Measurements from ENCODE around the gene DHODH.
"Not testable (repeated sequence)": the region's sequence is repeated elsewhere in the genome, so short reads cannot be mapped to it uniquely, and the experiment has no call there.

Gene DHODH

DNA sequence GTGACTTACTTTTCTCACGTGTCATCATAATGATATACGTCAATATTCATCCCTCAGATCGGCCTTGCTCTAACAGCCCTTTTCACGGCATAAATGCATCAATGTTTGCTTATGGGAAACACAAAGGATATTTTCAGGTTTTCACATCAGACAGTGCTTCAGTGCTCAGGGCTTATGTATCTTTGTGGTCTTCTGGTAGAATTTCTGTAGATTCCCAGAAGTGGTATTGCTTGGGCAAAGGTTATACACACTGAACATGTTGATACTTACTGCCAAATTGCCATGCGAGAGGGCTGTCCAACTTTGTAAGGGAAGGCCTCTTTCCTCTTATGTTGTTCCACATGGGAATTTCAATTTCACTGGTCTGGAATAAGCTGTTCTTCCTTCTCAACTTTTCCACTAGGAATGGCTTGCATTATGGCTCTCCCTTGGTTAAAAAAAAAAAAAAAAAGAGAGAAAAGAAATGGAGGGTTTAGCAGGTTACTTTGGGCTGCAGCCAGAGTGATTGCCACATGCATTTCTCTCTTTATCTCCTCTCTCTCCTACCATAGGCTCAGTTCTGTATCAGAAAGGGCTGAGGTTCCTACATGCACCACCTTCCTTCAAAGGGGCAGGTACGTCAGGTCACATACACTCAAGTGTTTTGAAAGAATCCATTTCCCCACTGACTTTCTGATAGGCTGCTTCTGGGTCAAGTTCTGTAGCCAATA, 19.3 kb downstream of the DHODH start:
- Mint-ChIP-seq H3K4me3 (no peak overlapping the region), H3K27ac (no peak overlapping the region), H3K27me3 (no peaks in the 10 kb centered on the region), H3K9me3 (no peaks in the 10 kb centered on the region), H3K4me1 (ENCODE audit: low read depth) (no peaks in the 10 kb centered on the region), H3K36me3 (ENCODE audit: low read depth) (peaks cover 34% of the 10 kb centered on the region)

DNA sequence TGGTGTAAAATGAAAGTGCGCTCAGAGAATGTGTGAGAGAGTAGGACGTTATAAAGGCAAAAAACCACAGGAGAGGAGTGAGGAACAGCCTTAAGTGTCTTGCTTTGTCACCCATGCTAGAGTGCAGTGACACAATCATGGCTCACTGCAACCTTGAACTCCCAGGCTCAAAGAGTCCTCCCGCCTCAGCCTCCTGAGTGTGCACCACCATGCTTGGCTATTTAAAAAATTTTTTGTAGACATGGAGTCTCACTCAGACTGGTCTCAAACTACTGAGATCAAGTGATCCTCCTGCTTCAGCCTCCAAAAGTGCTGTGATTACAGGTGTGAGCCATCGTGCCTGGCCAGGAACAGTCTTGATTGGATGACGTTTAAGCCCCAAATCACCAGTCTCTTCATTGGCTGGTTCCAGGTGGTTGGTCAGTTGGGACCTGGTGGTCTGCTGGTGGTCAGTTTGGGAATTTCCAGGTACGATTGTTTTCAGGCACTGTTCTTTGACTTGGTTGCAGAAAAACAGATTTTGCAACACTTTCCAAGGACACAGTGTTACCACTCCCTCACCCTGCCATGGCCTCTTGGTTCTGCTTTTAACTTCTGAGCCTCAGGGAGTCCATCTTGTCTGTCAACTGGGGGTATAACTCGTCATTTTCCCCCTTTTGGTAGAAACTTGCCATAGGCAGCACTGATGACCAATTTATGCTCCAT, 21.2 kb downstream of the DHODH start:
- no peaks in the 10 kb centered on the region for H3K27me3 Mint-ChIP-seq
- H3K4me1 Mint-ChIP-seq (ENCODE audit: low read depth), result no peaks in the 10 kb centered on the region
- peaks cover 21% of the 10 kb centered on the region for H3K36me3 Mint-ChIP-seq (ENCODE audit: low read depth)
- H3K4me3 Mint-ChIP-seq, result no peak overlapping the region
- no peaks in the 10 kb centered on the region for H3K9me3 Mint-ChIP-seq
- H3K27ac Mint-ChIP-seq, result no peak overlapping the region

DNA sequence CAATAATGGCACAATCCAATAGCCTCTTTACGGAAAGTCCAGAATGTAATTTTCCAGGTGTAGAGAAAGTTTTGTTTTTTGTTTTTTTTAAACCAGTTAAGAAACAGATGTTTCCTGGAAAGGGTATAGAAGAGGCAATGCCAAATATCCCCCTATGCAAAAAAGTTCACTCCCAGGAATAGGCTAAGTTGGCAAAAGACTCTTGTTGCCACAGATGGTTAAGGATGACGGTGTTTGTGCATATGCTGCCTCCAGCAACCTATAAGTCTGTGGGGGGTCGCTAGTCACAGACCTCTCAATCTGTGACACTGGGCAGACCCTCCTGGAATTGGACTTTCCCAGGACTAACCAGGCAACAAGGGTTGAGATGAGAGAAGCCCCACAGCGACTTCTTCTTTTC, 24.9 kb downstream of the DHODH start:
- Mint-ChIP-seq H3K4me3 (no peak overlapping the region), H3K9me3 (no peaks in the 10 kb centered on the region), H3K27ac (no peak overlapping the region), H3K4me1 (ENCODE audit: low read depth) (no peaks in the 10 kb centered on the region), H3K36me3 (ENCODE audit: low read depth) (peaks cover 5% of the 10 kb centered on the region), H3K27me3 (no peaks in the 10 kb centered on the region)

DNA sequence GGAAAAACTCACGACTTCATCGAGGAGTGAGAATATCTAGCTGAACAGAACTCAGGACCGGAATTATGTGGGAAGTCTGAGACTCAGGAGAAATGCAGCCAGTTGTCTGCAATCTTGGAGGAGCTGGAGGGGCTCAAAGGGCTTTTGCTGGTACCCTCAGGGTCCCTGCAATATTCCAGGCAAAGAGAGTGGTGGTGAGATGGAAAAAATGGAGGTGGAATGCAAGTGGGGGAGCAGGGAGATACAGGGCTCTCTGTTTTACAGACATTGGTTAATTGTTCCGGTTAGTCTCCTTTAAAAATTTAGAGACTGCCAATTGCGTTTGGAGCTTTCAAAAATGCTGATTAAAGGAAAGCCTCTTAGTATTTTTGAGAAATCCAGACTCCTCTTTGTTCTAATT, 27.6 kb downstream of the DHODH start:
- no peaks in the 10 kb centered on the region for H3K9me3 Mint-ChIP-seq
- no peaks in the 10 kb centered on the region for H3K4me1 Mint-ChIP-seq (ENCODE audit: low read depth)
- no peaks in the 10 kb centered on the region for H3K27me3 Mint-ChIP-seq
- H3K27ac Mint-ChIP-seq, result no peak overlapping the region
- H3K36me3 Mint-ChIP-seq (ENCODE audit: low read depth), result peaks cover 8% of the 10 kb centered on the region
- H3K4me3 Mint-ChIP-seq, result no peak overlapping the region

DNA sequence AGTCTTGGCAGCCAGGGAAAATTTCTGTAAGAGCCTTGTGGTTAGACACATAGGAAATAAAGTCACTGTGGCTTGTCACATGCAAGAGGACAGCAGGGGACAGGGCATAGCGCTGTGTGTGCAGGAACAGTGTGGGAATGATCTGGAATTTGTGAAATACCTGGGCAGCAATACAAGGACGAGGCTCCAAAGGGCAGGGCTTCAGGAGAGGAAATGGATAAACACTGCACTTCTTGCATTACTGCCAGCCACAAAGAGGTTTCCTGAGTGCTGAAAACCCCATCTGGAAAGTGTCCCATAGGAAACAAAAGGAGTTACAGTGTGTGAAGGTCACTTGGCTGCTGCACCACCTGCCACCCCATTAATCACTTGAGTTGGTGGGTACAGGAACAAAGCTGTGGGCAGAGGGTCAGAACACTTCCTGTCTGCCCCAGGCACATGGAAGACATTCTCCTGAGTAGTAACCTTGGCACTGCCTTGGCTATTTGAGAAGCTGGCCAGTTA, 33.7 kb downstream of the DHODH start:
- H3K4me3 Mint-ChIP-seq, result no peak overlapping the region
- no peaks in the 10 kb centered on the region for H3K27me3 Mint-ChIP-seq
- no peaks in the 10 kb centered on the region for H3K9me3 Mint-ChIP-seq
- H3K4me1 Mint-ChIP-seq (ENCODE audit: low read depth), result no peaks in the 10 kb centered on the region
- no peak overlapping the region for H3K27ac Mint-ChIP-seq
- H3K36me3 Mint-ChIP-seq (ENCODE audit: low read depth), result peaks cover 26% of the 10 kb centered on the region

DNA sequence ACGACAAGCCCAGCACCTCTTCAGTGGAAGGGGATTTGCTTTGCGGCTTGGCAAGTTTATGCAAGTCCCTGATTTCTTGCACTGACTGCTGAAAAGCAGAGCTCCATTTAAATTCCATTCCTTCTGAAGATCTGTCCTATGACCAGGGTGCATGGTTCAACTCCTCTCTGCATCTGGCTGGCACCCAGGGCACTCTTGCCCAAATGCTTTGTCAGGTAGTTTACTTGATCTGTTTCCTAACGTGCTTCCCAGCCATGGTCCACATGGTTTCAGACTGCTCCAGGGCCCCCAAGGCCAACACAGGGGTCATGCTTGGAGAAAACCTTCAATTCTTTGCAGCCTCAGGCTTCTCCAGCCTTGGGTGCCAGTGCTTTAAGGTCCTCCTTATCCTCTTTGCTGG, 34.5 kb downstream of the DHODH start:
- no peaks in the 10 kb centered on the region for H3K9me3 Mint-ChIP-seq
- H3K27me3 Mint-ChIP-seq, result no peaks in the 10 kb centered on the region
- H3K36me3 Mint-ChIP-seq (ENCODE audit: low read depth), result peaks cover 26% of the 10 kb centered on the region
- no peak overlapping the region for H3K27ac Mint-ChIP-seq
- H3K4me1 Mint-ChIP-seq (ENCODE audit: low read depth), result no peaks in the 10 kb centered on the region
- H3K4me3 Mint-ChIP-seq, result no peak overlapping the region

DNA sequence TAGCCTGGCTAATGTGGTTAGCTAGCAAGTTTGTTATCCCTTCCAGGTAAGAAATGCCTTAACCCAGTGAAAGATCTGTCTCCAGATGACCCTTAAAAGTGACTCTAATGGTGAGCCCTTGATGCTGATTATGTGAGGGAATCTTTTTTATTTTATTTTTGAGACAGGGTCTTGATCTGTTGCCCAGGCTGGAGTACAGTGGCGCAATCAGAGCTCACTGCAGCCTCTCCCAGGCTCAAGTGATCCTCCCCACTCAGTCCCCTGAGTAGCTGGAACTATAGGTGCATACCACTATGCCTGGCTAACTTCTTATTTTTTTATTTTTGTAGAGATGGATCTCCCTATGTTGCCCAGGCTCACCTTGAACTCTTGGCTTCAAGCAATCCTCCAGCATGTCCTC, 35.0 kb downstream of the DHODH start:
- no peaks in the 10 kb centered on the region for H3K9me3 Mint-ChIP-seq
- no peaks in the 10 kb centered on the region for H3K4me1 Mint-ChIP-seq (ENCODE audit: low read depth)
- H3K27me3 Mint-ChIP-seq, result no peaks in the 10 kb centered on the region
- H3K27ac Mint-ChIP-seq, result no peak overlapping the region
- no peak overlapping the region for H3K4me3 Mint-ChIP-seq
- peaks cover 26% of the 10 kb centered on the region for H3K36me3 Mint-ChIP-seq (ENCODE audit: low read depth)

DNA sequence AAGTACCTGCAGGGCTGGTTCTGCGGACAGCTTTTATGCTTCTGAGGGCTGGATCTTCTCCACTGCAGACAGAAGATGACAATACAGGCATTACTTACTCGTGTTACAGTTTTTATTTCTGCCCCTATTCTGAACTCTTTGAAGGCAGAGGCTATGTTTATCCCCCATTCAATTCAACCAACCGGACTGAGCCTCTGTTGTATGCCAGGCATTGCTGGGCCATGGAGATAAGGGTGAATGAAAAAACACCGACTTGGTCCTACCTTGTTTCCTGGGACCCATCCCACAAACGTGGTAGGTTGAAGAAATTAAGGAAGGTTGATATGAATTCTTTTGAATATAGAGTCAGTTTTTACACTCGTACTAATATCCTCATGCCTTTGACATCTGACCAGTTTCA, 35.8 kb downstream of the DHODH start:
- no peak overlapping the region for H3K4me3 Mint-ChIP-seq
- H3K36me3 Mint-ChIP-seq (ENCODE audit: low read depth), result peaks cover 26% of the 10 kb centered on the region

DNA sequence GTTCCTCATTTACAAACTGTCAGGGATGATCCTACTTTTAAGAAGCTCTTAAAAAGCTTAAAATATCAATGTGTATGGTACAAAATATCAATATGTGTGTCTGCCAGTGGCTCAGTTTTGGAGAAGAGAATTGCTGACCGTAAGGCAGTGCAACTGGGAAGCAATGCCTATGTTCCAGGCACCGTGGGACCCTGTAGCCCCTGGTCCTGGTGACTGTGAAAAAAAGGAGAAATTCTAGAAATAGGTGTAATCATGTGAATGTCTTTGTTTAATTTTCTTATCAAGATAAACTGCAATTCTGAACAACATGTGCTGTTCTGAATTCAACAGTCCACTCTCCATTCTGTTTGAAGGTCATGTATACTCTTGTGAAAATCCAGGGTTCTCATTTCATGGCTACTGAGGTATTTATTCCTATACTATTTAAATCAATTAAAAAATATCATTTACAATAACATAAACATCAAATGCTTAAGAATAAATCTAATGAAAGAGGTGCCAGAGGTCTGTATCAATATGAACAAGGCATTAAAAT, 36.3 kb downstream of the DHODH start:
- H3K27ac Mint-ChIP-seq, result no peak overlapping the region
- no peak overlapping the region for H3K4me3 Mint-ChIP-seq
- H3K9me3 Mint-ChIP-seq, result peaks cover 10% of the 10 kb centered on the region
- no peaks in the 10 kb centered on the region for H3K27me3 Mint-ChIP-seq
- peaks cover 27% of the 10 kb centered on the region for H3K36me3 Mint-ChIP-seq (ENCODE audit: low read depth)
- H3K4me1 Mint-ChIP-seq (ENCODE audit: low read depth), result no peaks in the 10 kb centered on the region

More for the DNA sequence above, 35.8 kb downstream of the DHODH start:
- Mint-ChIP-seq H3K27me3 (no peaks in the 10 kb centered on the region), H3K4me1 (ENCODE audit: low read depth) (no peaks in the 10 kb centered on the region), H3K27ac (no peak overlapping the region), H3K9me3 (peaks cover 6% of the 10 kb centered on the region)

DNA sequence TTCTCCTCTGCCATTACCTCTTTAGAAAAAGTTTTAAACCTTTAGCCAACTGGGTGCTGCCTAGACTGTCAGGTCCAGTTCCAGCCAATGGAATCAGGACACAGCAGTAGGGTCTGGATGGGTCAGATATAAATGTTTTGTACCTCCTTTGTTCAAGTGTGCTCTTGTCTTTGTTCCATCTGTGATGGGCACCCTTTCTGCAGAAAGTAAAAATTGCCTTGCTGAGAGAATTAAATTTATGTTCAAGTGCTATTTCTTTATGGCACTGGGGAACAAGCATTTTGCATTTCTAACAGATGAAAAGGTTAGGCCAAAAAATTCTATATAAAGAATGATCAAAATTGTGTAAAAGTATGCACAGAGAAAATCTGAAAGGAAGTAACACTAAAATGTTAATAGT, 40.6 kb downstream of the DHODH start:
- H3K9me3 Mint-ChIP-seq, result peaks cover 13% of the 10 kb centered on the region
- H3K4me3 Mint-ChIP-seq, result no peak overlapping the region
- no peak overlapping the region for H3K27ac Mint-ChIP-seq
- no peaks in the 10 kb centered on the region for H3K27me3 Mint-ChIP-seq
- H3K4me1 Mint-ChIP-seq (ENCODE audit: low read depth), result no peaks in the 10 kb centered on the region
- H3K36me3 Mint-ChIP-seq (ENCODE audit: low read depth), result peaks cover 4% of the 10 kb centered on the region

DNA sequence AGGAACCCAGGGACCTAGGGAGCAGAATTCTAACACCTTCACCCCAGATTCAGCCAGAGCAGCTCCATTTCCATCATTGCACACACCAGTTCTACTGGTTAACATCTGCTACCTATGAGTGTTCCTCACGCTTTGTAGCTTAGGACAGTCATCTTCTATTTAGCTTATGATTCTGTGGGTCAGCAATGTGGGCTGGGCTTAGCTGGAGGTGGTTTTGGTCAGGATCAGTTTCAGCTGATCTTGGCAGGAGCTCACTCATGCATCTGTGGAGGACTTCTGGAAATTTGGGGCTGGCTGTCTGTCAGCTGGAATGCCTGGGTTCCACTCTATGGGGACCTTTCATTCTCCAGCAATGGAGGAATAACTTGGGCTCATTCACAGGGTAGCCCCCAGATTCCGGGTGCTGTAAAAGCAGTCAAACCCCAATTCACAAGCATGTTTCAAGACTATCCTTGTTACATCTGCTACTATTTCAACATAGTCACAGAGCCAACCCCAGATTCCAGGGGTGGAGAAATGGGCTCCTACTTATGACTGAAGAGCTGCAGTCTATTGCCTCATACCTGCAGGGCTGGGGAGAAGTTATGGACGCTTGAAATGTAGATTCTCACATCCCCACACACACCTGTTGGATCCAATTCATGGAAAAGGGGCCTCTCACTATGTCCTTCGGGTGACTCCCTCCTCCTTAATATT, 42.4 kb downstream of the DHODH start:
- no peak overlapping the region for H3K27ac Mint-ChIP-seq
- H3K9me3 Mint-ChIP-seq, result peaks cover 13% of the 10 kb centered on the region
- H3K4me3 Mint-ChIP-seq, result no peak overlapping the region
- no peaks in the 10 kb centered on the region for H3K4me1 Mint-ChIP-seq (ENCODE audit: low read depth)
- H3K36me3 Mint-ChIP-seq (ENCODE audit: low read depth), result peaks cover 4% of the 10 kb centered on the region
- H3K27me3 Mint-ChIP-seq, result no peaks in the 10 kb centered on the region

DNA sequence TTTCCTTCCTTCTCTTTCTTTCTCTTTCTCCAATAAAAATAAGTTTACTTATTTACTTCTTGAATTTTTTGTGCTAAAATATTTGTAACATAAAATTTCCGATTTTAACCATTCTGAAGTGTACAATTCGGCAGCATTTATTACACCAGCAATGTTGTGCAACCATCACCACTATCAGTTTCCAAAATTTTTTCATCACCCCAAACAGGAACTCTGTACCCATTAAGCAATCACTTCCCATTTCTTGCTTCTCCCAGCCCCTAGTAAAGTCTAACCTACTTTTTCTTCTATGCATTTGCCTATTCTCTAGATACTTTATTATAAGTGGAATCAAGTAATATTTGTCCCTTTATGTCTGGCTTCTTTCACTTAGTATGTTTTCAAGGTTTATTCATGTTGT, 43.3 kb downstream of the DHODH start:
- no peaks in the 10 kb centered on the region for H3K4me1 Mint-ChIP-seq (ENCODE audit: low read depth)
- no peak overlapping the region for H3K27ac Mint-ChIP-seq
- peaks cover 13% of the 10 kb centered on the region for H3K9me3 Mint-ChIP-seq
- H3K4me3 Mint-ChIP-seq, result no peak overlapping the region
- no peaks in the 10 kb centered on the region for H3K27me3 Mint-ChIP-seq
- H3K36me3 Mint-ChIP-seq (ENCODE audit: low read depth), result peaks cover 4% of the 10 kb centered on the region

DNA sequence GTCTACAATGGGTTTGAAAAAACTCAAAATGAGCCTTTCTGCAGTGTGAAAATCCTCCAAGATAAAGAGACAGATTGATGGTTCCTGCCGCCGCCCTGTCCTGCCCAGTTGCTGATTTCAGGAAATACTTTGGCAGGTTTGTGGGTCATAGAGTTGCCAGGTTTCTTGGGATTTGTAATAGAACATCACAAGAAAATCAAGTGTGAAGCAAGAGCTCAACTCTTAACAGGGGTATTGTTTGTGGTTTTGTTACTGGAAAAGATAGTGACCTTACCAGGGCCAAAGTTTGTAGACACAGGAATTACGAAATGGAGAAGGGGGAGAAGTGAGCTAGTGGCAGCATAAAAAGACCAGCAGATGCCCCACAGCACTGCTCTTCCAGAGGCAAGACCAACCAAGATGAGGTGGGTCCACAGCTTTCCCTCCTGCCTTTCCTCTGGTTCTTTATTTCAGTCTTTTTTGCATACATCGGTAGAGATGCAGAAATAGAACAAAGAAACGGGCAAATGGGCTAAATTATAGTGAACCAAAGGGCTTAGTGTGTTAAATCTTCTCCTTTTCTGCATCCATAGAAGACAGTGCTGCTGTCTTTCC, 45.8 kb downstream of the DHODH start, which contains the start of gene HP:
Gene HP, plus strand, starts transcription at position 252 of the 594 bp plus-strand sequence. Its CDS starts 148 bp downstream, at position 400.
- not testable (repeated sequence) for H3K9me3 Mint-ChIP-seq; H3K4me3 Mint-ChIP-seq; H3K27me3 Mint-ChIP-seq; H3K27ac Mint-ChIP-seq; H3K4me1 Mint-ChIP-seq (ENCODE audit: low read depth); H3K36me3 Mint-ChIP-seq (ENCODE audit: low read depth)

DNA sequence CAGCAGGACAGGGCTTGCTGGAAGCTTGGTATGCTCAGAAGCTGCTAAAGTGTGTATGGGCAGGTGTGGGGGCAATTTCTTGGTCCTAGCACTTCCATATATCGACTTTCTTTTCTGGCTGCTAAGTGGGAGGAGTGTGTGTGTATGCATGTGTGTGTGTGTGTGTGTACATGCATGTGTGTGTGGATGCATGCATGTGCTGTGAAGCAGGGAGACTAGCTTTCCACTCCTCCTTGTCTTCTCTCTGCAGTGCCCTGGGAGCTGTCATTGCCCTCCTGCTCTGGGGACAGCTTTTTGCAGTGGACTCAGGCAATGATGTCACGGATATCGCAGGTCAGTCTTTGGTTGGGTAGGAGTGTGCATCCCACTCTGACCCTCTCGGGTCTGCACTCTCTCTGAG, 47.4 kb downstream of the DHODH start:
- Mint-ChIP-seq H3K36me3 (ENCODE audit: low read depth) (no peaks in the 10 kb centered on the region), H3K9me3 (no peaks in the 10 kb centered on the region), H3K27me3 (no peaks in the 10 kb centered on the region), H3K27ac (no peak overlapping the region), H3K4me1 (ENCODE audit: low read depth) (no peaks in the 10 kb centered on the region), H3K4me3 (no peak overlapping the region)

DNA sequence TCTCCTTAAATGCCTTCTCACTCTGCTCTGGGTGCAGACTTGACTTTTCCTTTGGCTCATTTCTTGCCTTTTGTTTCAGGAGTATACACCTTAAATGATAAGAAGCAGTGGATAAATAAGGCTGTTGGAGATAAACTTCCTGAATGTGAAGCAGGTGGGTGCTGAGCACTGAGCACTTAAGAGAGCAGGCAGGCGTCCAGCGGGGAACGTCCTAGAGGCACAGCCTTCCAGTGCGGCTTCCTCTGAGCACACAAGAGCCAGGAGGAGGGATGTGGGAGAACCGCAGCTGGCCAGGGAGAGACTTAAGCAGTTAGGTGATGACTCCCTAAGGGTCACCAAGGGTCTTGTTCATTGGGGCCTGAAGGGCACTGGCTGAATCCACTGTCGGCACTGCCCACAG, 48.8 kb downstream of the DHODH start:
- not testable (repeated sequence) for H3K4me3 Mint-ChIP-seq; H3K27ac Mint-ChIP-seq; H3K9me3 Mint-ChIP-seq; H3K36me3 Mint-ChIP-seq (ENCODE audit: low read depth); H3K4me1 Mint-ChIP-seq (ENCODE audit: low read depth); H3K27me3 Mint-ChIP-seq
